GM12878 (cell line): ENCODE data around the gene NDUFA7. TPM values are rescaled to one million over a fixed set of nuclear protein-coding genes. Genes with fewer than 3 reads are reported as not detected.
A peak's percentile ranks its signal among the peaks of the same experiment; 100 is the strongest.
"Not testable (repeated sequence)": the region's sequence is repeated elsewhere in the genome, so short reads cannot be mapped to it uniquely, and the experiment has no call there.

Experiments
- ATAC-seq: fragments of 200-7000 bp; cut with Tn5 transposase; 3 replicates; pipeline ENCODE4 v1.9.1; 2020; ENCODE audit warnings: mild to moderate bottlenecking, moderate library complexity
- BruUV-seq: library from RNA; stranded (reverse); fragments of 400-500 nt; replicated peaks from 2 replicates; lab custom pipeline; 2021; lab: Mats Ljungman, UMichigan
- CTCF ChIA-PET: fragments of 300-600 bp; sonication (Branson Sonifier 250); formaldehyde crosslinking; extraction: SDS; loops from one replicate; lab custom pipeline; 2021; ENCODE audit warnings: inconsistent platforms; lab: Yijun Ruan, JAX
- POLR2A ChIA-PET: fragments of 350-600 bp; formaldehyde crosslinking; extraction: SDS; loops from one replicate; lab custom pipeline; 2021; ENCODE audit warnings: inconsistent platforms; lab: Charles Lee
- RAD21 ChIA-PET: fragments of 300-600 bp; sonication (Branson Sonifier 250); formaldehyde crosslinking; loops from one replicate; lab custom pipeline; 2023; ENCODE audit warnings: antibody characterized with exemption; ENCODE audit not compliant: unreplicated experiment; lab: Charles Lee
- SMC1A ChIA-PET: fragments of 300-600 bp; sonication (Branson Sonifier 250); formaldehyde crosslinking; loops from one replicate; lab custom pipeline; 2023; ENCODE audit not compliant: unreplicated experiment, uncharacterized antibody; lab: Charles Lee
- DNase-seq: peaks from one replicate; pipeline ENCODE4 v3.0.0-alpha.2; 2011; ENCODE audit warnings: low read depth, low spot score
- FAIRE-seq: peaks from 3 replicates; lab custom pipeline; 2011; peaks lifted over from hg19 to GRCh38; lab: Jason Lieb, UNC
- H2AFZ ChIP-seq: 2 replicates; pipeline ENCODE4 v1.6.0; 2011; ENCODE audit warnings: low read depth, low read length, control low read depth; ENCODE audit not compliant: control insufficient read depth
- H3K27ac ChIP-seq: 2 replicates; pipeline ENCODE4 v1.5.1; 2011; ENCODE audit warnings: control low read depth; ENCODE audit not compliant: control insufficient read depth, insufficient read depth
- H3K27me3 ChIP-seq, 2 experiments: replicated peaks in 1 of 2; 2 replicates each; pipeline versions ENCODE4 v1.6.0 to v1.6.1; 2011; ENCODE audit warnings: low read length in 1 of 2; ENCODE audit not compliant: control insufficient read depth in 2 of 2, insufficient read depth in 2 of 2
- H3K36me3 ChIP-seq, 2 experiments: 2 replicates each; pipeline ENCODE4 v1.5.1; 2011; ENCODE audit warnings: low read length in 1 of 2; ENCODE audit not compliant: control insufficient read depth in 2 of 2, insufficient read depth in 2 of 2
- H3K4me1 ChIP-seq: 2 replicates; pipeline ENCODE4 v1.6.1; 2011; ENCODE audit warnings: mild to moderate bottlenecking, low read length, moderate library complexity, mixed read lengths; ENCODE audit not compliant: control insufficient read depth, insufficient read depth
- H3K4me2 ChIP-seq: 2 replicates; pipeline ENCODE4 v1.6.0; 2011; ENCODE audit warnings: control low read depth; ENCODE audit not compliant: control insufficient read depth, insufficient read depth
- H3K4me3 ChIP-seq: fragments of 200-600 bp; sonication (generic); 2 replicates; pipeline ENCODE4 v1.5.1; 2016
- H3K79me2 ChIP-seq: 2 replicates; pipeline ENCODE4 v1.6.0; 2011; ENCODE audit warnings: low read length; ENCODE audit not compliant: control insufficient read depth, insufficient read depth
- H3K9ac ChIP-seq: 2 replicates; pipeline ENCODE4 v1.8.0; 2011; ENCODE audit warnings: low read length, control low read depth, mixed read lengths; ENCODE audit not compliant: control insufficient read depth, insufficient read depth
- H3K9me3 ChIP-seq: replicated peaks from 3 replicates; pipeline ENCODE4 v1.5.1; 2011; ENCODE audit warnings: mild to moderate bottlenecking, low read length; ENCODE audit not compliant: control insufficient read depth, insufficient read depth
- H4K20me1 ChIP-seq: 2 replicates; pipeline ENCODE4 v1.6.0; 2011; ENCODE audit not compliant: control insufficient read depth, insufficient read depth
- NR2F1 ChIP-seq: fragments of 450-650 bp; conservative IDR thresholded peaks from 2 replicates; pipeline ENCODE4 v1.6.1; 2017; ENCODE audit warnings: mild to moderate bottlenecking
- ZSCAN29 ChIP-seq: fragments of 450-650 bp; IDR thresholded peaks from 2 replicates; pipeline ENCODE4 v1.6.1; 2017; ENCODE audit warnings: mild to moderate bottlenecking, moderate library complexity
- WGBS: methylation state at CpG from one replicate; pipeline ENCODE4 v1.1.6; 2016; ENCODE audit warnings: low lambda C conversion rate; ENCODE audit not compliant: insufficient replicate concordance, insufficient coverage; ENCODE audit errors: missing lambda C conversion rate; 5-methylcytosine and 5-hydroxymethylcytosine counted together
- in situ Hi-C: fragments of 300-500 bp; cut with MboI; formaldehyde crosslinking; loops from 9 replicates; pipeline ENCODE4 v1.14.3; 2018; ENCODE audit warnings: mixed read lengths
- intact Hi-C: fragments of 100-400 bp; cut with micrococcal nuclease; formaldehyde crosslinking; loops from one replicate; pipeline ENCODE4 v1.14.2; 2022; ENCODE audit not compliant: unreplicated experiment
- polyA plus RNA-seq, 11 experiments: library from polyadenylated mRNA; depleted of rRNA in 4 of 11; unstranded in 6 of 11; stranded (reverse) in 5 of 11; fragments of >200 nt; fragmentation: Nextera tagmentation in 4 of 11; fragmentation: Illumina TruSeq in 1 of 11; extraction: Ambion mirVana in 4 of 11; extraction: Trizol in 1 of 11; gene quantifications; 1 replicate in 1 of 11; 2 replicates in 10 of 11; pipeline versions ENCODE4 v1.2.1 to v1.2.3, GENCODE V29; 2011 to 2016; ENCODE audit warnings: inconsistent platforms in 2 of 11, missing spikeins in 2 of 11, low read depth in 1 of 11
- total RNA-seq, 4 experiments: library from RNA; depleted of rRNA in 3 of 4; stranded (reverse); fragments of >200 nt in 3 of 4; fragmentation: Illumina TruSeq in 1 of 4; extraction: Trizol in 1 of 4; gene quantifications; 2 replicates each; pipeline versions ENCODE4 v1.2.1 to v1.2.3, GENCODE V29; 2013 to 2021

The NDUFA7 gene
- total and polyA plus RNA-seq, 10 of the 15 experiments (the other 5 are each of a cell fraction or from before 2014, with no cell fraction given), result 79.0 to 360 (median 174) TPM

- in situ Hi-C loops (no loop called here), intact Hi-C loops (no loop called here)
- RAD21 ChIA-PET, result interaction anchor here (0.8 to 2.0 kb wide), 2 partner anchors 57 to 224 kb away, joined by 3 to 6 read pairs; partner anchors contain the start of gene MARCHF2
- BruUV-seq, result no TSS peak
- Histone ChIP-seq H3K9ac (no peak overlapping the region), H4K20me1 (no peaks in the 10 kb centered on the region), H3K27ac (no peak overlapping the region), H3K4me1 (no peaks in the 10 kb centered on the region), H3K9me3 (no peaks in the 10 kb centered on the region; the same call in 2 of the 3 replicates), H3K79me2 (no peaks in the 10 kb centered on the region), H3K36me3 (no peaks in the 10 kb centered on the region), H3K4me2 (no peak overlapping the region), H3K4me3 (no peak overlapping the region), H3K27me3 (no peaks in the 10 kb centered on the region), H2AFZ (no peak overlapping the region)
- FAIRE-seq (no peak), ATAC-seq (peak; percentile 35; the same call in 2 of the 3 replicates), DNase-seq (no peak)
- CTCF ChIA-PET, result interaction anchor here (1.2 to 4.1 kb wide), 7 partner anchors 17 to 226 kb away, joined by 3 to 29 read pairs (median 3); partner anchors contain the start of gene MYO1F
- SMC1A ChIA-PET, result interaction anchor here (0.6 to 1.3 kb wide), 4 partner anchors 26 to 302 kb away, joined by 3 read pairs; no protein-coding TSS in a partner anchor
- 36% methylated on average over 6 of the region's 6 CpGs for WGBS
- TF ChIP-seq NR2F1 (0 out of 2 replicates have a peak, but pooled peaks have one; percentile 22), ZSCAN29 (no peak)
- POLR2A ChIA-PET, result interaction anchor here (0.8 kb wide), 1 partner anchor 34 kb away, joined by 3 read pairs; the partner anchor contains the start of gene RAB11B
Observed at GRCh38 chr19:8355631-8356402, 34.6 kb upstream of the NDUFA7 start.

- ChIA-PET RAD21 (interaction anchor here (0.9 to 1.7 kb wide), 2 partner anchors 60 to 234 kb away, joined by 3 read pairs; partner anchors contain the start of gene MARCHF2), CTCF (interaction anchor here (1.2 to 4.1 kb wide), 10 partner anchors 10 to 289 kb away, joined by 3 to 29 read pairs (median 6); partner anchors contain the start of genes ANGPTL4, HNRNPM, MARCHF2 and MYO1F), POLR2A (interaction anchor here (0.5 to 0.7 kb wide), 2 partner anchors 94 to 171 kb away, joined by 4 to 6 read pairs; no protein-coding TSS in a partner anchor)
- H3K27me3 ChIP-seq, BruUV-seq, H3K9ac ChIP-seq, in situ Hi-C loops, DNase-seq, H4K20me1 ChIP-seq, H3K4me1 ChIP-seq, H3K36me3 ChIP-seq, H3K27ac ChIP-seq, H2AFZ ChIP-seq, FAIRE-seq, SMC1A ChIA-PET, H3K4me2 ChIP-seq, ATAC-seq, H3K9me3 ChIP-seq, H3K79me2 ChIP-seq, H3K4me3 ChIP-seq: not testable (repeated sequence)
- WGBS, result 46% methylated on average over 5 of the region's 5 CpGs
- intact Hi-C loops, result loop anchor here (5.0 kb wide), 1 partner anchor 229 kb away; no protein-coding TSS in a partner anchor
Observed at GRCh38 chr19:8352845-8353244, 31.7 kb upstream of the NDUFA7 start.
